ENCODE data around the gene PHACTR3. TPM values are rescaled to one million over a fixed set of nuclear protein-coding genes. Genes with fewer than 3 reads are reported as not detected.
A peak's percentile ranks its signal among the peaks of the same experiment; 100 is the strongest.

Gene PHACTR3
- polyA plus RNA-seq, 1 donor = 5.0 TPM

- no peak for DNase-seq
These were observed 98.7 kb downstream of the PHACTR3 start for GRCh38 chr20:59703046-59703445.

GRCh38 chr20:59705651-59706399 is 101.5 kb downstream of the PHACTR3 start:
- DNase-seq = no peak

- DNase-seq = no peak
These were observed 102.0 kb downstream of the PHACTR3 start for GRCh38 chr20:59706400-59706693.

GRCh38 chr20:59708326-59708725 is 104.0 kb downstream of the PHACTR3 start:
- DNase-seq = no peak

GRCh38 chr20:59709636-59710035 is 105.3 kb downstream of the PHACTR3 start:
- no peak for DNase-seq

- DNase-seq = no peak
These were observed 113.7 kb downstream of the PHACTR3 start for GRCh38 chr20:59718071-59718470.

GRCh38 chr20:59718751-59719150 is 114.4 kb downstream of the PHACTR3 start:
- DNase-seq = no peak

- DNase-seq = no peak
These were observed 115.7 kb downstream of the PHACTR3 start for GRCh38 chr20:59720013-59720412.

- no peak for DNase-seq
These were observed 117.0 kb downstream of the PHACTR3 start for GRCh38 chr20:59721386-59721785.

- DNase-seq = no peak
These were observed 118.8 kb downstream of the PHACTR3 start for GRCh38 chr20:59723108-59723500.

- DNase-seq = no peak
These were observed 119.5 kb downstream of the PHACTR3 start for GRCh38 chr20:59723607-59724456.

GRCh38 chr20:59724457-59725366 is 120.4 kb downstream of the PHACTR3 start:
- no peak for DNase-seq

- DNase-seq = no peak
These were observed 121.3 kb downstream of the PHACTR3 start for GRCh38 chr20:59725476-59726280.

- no peak for DNase-seq
These were observed 121.9 kb downstream of the PHACTR3 start for GRCh38 chr20:59726281-59726595.

GRCh38 chr20:59728722-59729430 is 124.5 kb downstream of the PHACTR3 start:
- DNase-seq = no peak

GRCh38 chr20:59729506-59729905 is 125.2 kb downstream of the PHACTR3 start:
- DNase-seq = no peak

GRCh38 chr20:59730722-59731121 is 126.4 kb downstream of the PHACTR3 start:
- DNase-seq = no peak

GRCh38 chr20:59731376-59731775 is 127.0 kb downstream of the PHACTR3 start:
- peak; percentile 77 for DNase-seq

- no peak for DNase-seq
These were observed 129.0 kb downstream of the PHACTR3 start for GRCh38 chr20:59733351-59733750.

GRCh38 chr20:59735486-59735885 is 131.1 kb downstream of the PHACTR3 start:
- no peak for DNase-seq

- DNase-seq = no peak
These were observed 131.6 kb downstream of the PHACTR3 start for GRCh38 chr20:59735917-59736316.

GRCh38 chr20:59736366-59736765 is 132.0 kb downstream of the PHACTR3 start:
- DNase-seq = no peak
